ENCODE data around the gene LIMS1.
"Not testable (repeated sequence)": the region's sequence is repeated elsewhere in the genome, so short reads cannot be mapped to it uniquely, and the experiment has no call there.

Gene LIMS1

GRCh38 chr2:108591163-108591562, 56.9 kb downstream of the LIMS1 start:
- no peak for DNase-seq (ENCODE audit: extremely low spot score)
- CTCF ChIA-PET, result no interaction called here
- TF ChIP-seq TARDBP (IDR thresholded peaks at IDR 0.05) (no peak), FOXM1 (IDR thresholded peaks at IDR 0.05; ENCODE audit: borderline replicate concordance) (no peak), ZNF384 (IDR thresholded peaks at IDR 0.05) (no peak), SUZ12 (IDR thresholded peaks at IDR 0.05) (no peak), HDGF (IDR thresholded peaks at IDR 0.05; ENCODE audit: borderline replicate concordance) (no peak), BHLHE40 (IDR thresholded peaks at IDR 0.05; ENCODE audit: borderline replicate concordance) (no peak), L3MBTL2 (conservative IDR thresholded peaks at IDR 0.05) (no peak), ARNT (IDR thresholded peaks at IDR 0.05) (no peak), NFRKB (IDR thresholded peaks at IDR 0.05) (no peak), PKNOX1 (IDR thresholded peaks at IDR 0.05) (no peak), LEF1 (IDR thresholded peaks at IDR 0.05; ENCODE audit: borderline replicate concordance) (no peak), FOXK2 (IDR thresholded peaks at IDR 0.05) (no peak), CTBP1 (IDR thresholded peaks at IDR 0.05; ENCODE audit: borderline replicate concordance) (no peak)
- POLR2A ChIA-PET, result no interaction called here

- no peak for DNase-seq (ENCODE audit: extremely low spot score)
- POLR2A ChIA-PET, result no interaction called here
- no peak for TF ChIP-seq ZNF384 (IDR thresholded peaks at IDR 0.05)
- no peak for TF ChIP-seq LEF1 (IDR thresholded peaks at IDR 0.05; ENCODE audit: borderline replicate concordance)
- no peak for TF ChIP-seq FOXK2 (IDR thresholded peaks at IDR 0.05)
- TF ChIP-seq BHLHE40 (IDR thresholded peaks at IDR 0.05; ENCODE audit: borderline replicate concordance), result no peak
- TF ChIP-seq SUZ12 (IDR thresholded peaks at IDR 0.05), result no peak
- TF ChIP-seq ELF4 (IDR thresholded peaks at IDR 0.05), result no peak
- no peak for TF ChIP-seq FOXM1 (IDR thresholded peaks at IDR 0.05; ENCODE audit: borderline replicate concordance)
- TF ChIP-seq SP1 (IDR thresholded peaks at IDR 0.05), result no peak
- TF ChIP-seq CTBP1 (IDR thresholded peaks at IDR 0.05; ENCODE audit: borderline replicate concordance), result no peak
- CTCF ChIA-PET, result interaction anchor here (0.7 to 3.0 kb wide), 5 partner anchors 9 to 216 kb away, joined by 3 to 19 read pairs (median 4); partner anchors contain the start of gene SULT1C4
Measured at GRCh38 chr2:108593547-108594098, 59.4 kb downstream of the LIMS1 start.

DNA sequence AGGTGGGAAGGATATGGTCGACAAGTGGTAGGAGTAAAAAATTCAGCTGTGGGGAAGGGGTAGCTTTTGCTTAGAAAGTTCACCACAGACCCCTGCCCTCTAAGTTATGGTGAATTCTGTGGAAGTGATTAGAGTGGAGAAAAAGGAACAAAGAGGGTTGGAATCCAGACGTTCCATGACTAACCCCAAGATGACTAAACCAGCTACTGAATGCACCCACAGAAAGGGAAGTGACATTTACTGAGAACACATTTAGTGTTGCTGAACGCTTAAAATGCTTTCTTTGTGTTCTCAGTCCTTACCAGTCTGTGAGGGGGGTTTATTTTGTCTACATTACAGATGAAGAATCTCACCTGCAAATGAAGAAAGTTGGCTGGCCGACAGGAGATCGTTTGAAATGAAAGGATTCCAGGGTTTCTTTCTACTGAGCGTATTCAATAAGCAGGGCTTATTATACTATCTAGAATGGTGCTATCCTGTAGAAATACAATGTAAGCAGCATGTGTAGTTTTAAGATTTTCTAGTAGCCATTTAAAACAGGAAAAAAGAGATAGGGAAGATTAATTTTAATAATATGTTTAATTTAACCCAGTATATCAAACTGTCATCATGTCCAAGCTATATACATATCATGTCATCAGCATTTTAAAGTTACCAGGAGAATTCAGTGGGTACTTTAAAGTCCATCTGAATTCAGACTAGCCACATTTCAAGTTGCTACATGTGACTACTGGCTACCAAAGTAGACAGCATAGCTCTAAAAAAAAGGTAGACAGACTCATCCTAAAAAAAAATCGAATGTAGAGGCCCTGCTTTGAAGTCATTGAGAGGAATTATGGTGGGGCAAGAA, 60.1 kb downstream of the LIMS1 start:
- CTCF ChIA-PET, result interaction anchor here (0.7 to 3.0 kb wide), 6 partner anchors 10 to 217 kb away, joined by 3 to 19 read pairs (median 4); partner anchors contain the start of gene SULT1C4
- POLR2A ChIA-PET, result no interaction called here
- no peak for DNase-seq (ENCODE audit: extremely low spot score)
- TF ChIP-seq ZNF384 (IDR thresholded peaks at IDR 0.05), result no peak
- no peak for TF ChIP-seq FOXM1 (IDR thresholded peaks at IDR 0.05; ENCODE audit: borderline replicate concordance)
- TF ChIP-seq NFRKB (IDR thresholded peaks at IDR 0.05), result no peak
- no peak for TF ChIP-seq SP1 (IDR thresholded peaks at IDR 0.05)
- no peak for TF ChIP-seq ARNT (IDR thresholded peaks at IDR 0.05)
- no peak for TF ChIP-seq CTBP1 (IDR thresholded peaks at IDR 0.05; ENCODE audit: borderline replicate concordance)
- no peak for TF ChIP-seq LEF1 (IDR thresholded peaks at IDR 0.05; ENCODE audit: borderline replicate concordance)
- TF ChIP-seq L3MBTL2 (conservative IDR thresholded peaks at IDR 0.05), result no peak
- no peak for TF ChIP-seq HDGF (IDR thresholded peaks at IDR 0.05; ENCODE audit: borderline replicate concordance)
- no peak for TF ChIP-seq FOXA1 (IDR thresholded peaks at IDR 0.05)
- TF ChIP-seq FOXK2 (IDR thresholded peaks at IDR 0.05), result no peak
- no peak for TF ChIP-seq PKNOX1 (IDR thresholded peaks at IDR 0.05)
- no peak for TF ChIP-seq TARDBP (IDR thresholded peaks at IDR 0.05)
- no peak for TF ChIP-seq SUZ12 (IDR thresholded peaks at IDR 0.05)
- no peak for TF ChIP-seq ELF4 (IDR thresholded peaks at IDR 0.05)
- no peak for TF ChIP-seq BHLHE40 (IDR thresholded peaks at IDR 0.05; ENCODE audit: borderline replicate concordance)

DNA sequence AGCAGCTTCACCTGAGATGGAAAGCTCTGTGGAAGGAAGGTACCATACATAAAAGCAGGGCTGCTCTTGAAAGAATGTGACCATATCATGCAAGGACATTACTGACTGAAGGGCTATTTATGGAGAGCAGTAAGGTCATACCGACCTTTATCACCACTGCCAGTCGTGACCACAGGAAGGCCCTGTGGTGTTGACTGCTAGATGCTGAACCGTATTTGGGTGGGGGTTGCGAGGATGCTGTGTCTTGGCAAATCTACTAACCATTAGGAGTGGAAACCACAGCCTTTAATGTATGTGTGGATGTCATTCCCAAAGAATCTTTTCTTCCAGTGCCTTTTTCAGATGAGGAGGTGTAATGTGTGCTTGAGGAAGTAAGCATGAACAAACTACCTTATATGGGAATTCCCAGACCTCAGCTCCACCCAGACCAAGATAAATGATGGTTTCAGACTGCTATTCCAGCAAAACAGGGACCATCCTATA, 60.8 kb downstream of the LIMS1 start:
- POLR2A ChIA-PET, result no interaction called here
- TF ChIP-seq SUZ12 (IDR thresholded peaks at IDR 0.05) (no peak), ARNT (IDR thresholded peaks at IDR 0.05) (no peak), FOXK2 (IDR thresholded peaks at IDR 0.05) (no peak), CTBP1 (IDR thresholded peaks at IDR 0.05; ENCODE audit: borderline replicate concordance) (no peak), ZNF384 (IDR thresholded peaks at IDR 0.05) (no peak), FOXA1 (IDR thresholded peaks at IDR 0.05) (no peak), L3MBTL2 (conservative IDR thresholded peaks at IDR 0.05) (no peak)
- no peak for DNase-seq (ENCODE audit: extremely low spot score)
- CTCF ChIA-PET, result interaction anchor here (1.6 to 1.7 kb wide), 3 partner anchors 22 to 41 kb away, joined by 3 to 13 read pairs (median 3); no protein-coding TSS in a partner anchor

GRCh38 chr2:108595771-108596170, 61.5 kb downstream of the LIMS1 start:
- DNase-seq (ENCODE audit: extremely low spot score); POLR2A ChIA-PET: not testable (repeated sequence)
- CTCF ChIA-PET, result interaction anchor here (1.6 kb wide), 1 partner anchor 21 kb away, joined by 3 read pairs; no protein-coding TSS in a partner anchor

DNA sequence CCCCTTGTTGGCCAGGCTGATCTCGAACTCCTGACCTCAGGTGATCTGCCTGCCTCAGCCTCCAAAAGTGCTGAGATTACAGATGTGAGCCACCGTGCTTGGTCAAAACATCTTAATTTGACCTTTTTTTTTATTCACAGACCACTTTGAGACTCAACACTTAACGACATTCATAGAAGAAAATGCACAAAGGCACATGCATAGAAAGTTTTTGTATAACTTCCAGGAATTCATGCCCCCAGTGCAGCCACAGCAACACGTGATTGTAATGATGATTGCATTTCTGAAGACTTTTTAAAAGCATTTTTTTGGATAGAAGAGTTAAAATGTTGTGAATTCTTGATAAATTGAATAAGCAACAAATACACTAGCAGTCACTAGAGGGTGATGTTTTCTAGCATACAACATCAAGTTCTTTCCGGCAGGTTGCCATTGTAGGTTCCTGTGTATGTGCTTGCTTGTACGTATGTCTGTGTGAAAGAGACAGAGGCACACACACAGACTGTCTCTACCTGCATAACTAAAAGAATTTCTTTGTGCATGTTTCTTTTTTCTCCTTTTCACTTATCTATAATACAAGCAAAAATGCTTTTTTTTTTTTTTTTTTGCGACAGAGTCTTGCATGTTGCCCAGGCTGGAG, 63.0 kb downstream of the LIMS1 start:
- DNase-seq (ENCODE audit: extremely low spot score); POLR2A ChIA-PET: not testable (repeated sequence)
- CTCF ChIA-PET, result interaction anchor here (0.7 kb wide), 1 partner anchor 205 kb away, joined by 3 read pairs; no protein-coding TSS in a partner anchor

DNA sequence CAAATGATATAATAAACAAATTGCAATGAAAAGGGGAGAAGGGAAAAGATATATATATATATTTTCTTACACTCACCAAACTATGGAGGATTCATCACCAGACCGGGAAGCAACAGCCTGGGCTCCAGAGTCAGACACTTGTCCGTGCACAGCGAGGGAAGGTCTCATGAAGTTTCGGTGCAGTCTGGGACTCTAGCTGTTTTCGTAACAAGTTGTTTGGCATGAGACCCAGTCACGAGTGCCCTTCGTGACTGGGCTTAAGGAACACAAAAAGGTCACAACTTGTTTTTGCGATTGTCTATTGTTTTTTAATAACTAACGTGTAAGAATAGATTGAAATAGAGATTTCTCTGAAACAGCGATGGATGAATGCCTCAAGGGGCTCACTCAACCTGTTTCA, 66.9 kb downstream of the LIMS1 start:
- CTCF ChIA-PET; DNase-seq (ENCODE audit: extremely low spot score); POLR2A ChIA-PET: not testable (repeated sequence)
